ENCODE data around the gene KRTAP3-3.

DNA sequence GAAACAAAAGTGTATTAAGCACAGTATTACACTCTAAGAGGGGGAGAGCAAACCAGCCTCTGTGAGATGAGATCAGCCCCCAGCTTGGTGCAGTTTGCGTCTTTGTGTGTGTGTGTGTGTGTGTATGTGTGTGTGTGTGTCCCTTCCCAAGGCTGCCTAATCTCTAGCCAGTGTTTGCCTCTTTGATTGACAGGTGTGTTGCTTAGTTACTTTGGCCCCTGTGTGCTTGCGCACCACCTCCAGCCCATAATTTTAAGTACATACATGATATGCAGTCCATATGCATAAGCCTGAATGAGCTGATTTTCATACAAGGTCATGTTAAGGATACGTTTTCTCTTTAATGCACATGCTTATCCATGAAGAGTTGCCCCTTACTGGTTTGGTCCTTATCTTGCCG is 7.8 kb upstream of the KRTAP3-3 start:
- TF ChIP-seq, protein P1, sequence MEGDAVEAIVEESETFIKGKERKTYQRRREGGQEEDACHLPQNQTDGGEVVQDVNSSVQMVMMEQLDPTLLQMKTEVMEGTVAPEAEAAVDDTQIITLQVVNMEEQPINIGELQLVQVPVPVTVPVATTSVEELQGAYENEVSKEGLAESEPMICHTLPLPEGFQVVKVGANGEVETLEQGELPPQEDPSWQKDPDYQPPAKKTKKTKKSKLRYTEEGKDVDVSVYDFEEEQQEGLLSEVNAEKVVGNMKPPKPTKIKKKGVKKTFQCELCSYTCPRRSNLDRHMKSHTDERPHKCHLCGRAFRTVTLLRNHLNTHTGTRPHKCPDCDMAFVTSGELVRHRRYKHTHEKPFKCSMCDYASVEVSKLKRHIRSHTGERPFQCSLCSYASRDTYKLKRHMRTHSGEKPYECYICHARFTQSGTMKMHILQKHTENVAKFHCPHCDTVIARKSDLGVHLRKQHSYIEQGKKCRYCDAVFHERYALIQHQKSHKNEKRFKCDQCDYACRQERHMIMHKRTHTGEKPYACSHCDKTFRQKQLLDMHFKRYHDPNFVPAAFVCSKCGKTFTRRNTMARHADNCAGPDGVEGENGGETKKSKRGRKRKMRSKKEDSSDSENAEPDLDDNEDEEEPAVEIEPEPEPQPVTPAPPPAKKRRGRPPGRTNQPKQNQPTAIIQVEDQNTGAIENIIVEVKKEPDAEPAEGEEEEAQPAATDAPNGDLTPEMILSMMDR (IDR thresholded peaks at IDR 0.05) = no peak
- TF ChIP-seq EP300 (IDR thresholded peaks at IDR 0.05) = no peak
- TF ChIP-seq POLR2A (IDR thresholded peaks at IDR 0.05) = no peak
- no peak for TF ChIP-seq POLR2AphosphoS5 (IDR thresholded peaks at IDR 0.05)
